Smooth muscle cell (in vitro differentiated cells): ENCODE measurements around the gene WDR37. TPM values are rescaled to one million over a fixed set of nuclear protein-coding genes. Genes with fewer than 3 reads are reported as not detected.

Source experiments
- DNase-seq: peaks from one replicate; lab custom pipeline; 2025; ENCODE audit not compliant: unreplicated experiment; lab: John Stamatoyannopoulos, UW
- H2AFZ ChIP-seq: fragments of 200-600 bp; sonication (generic); 2 replicates; pipeline ENCODE4 v1.6.0; 2016; ENCODE audit warnings: antibody characterized with exemption, low read depth, mild to moderate bottlenecking
- H3F3A ChIP-seq: fragments of 200-600 bp; sonication (generic); 2 replicates; pipeline ENCODE4 v1.6.0; 2017; ENCODE audit warnings: antibody characterized with exemption, low read depth
- H3K27ac ChIP-seq: fragments of 200-600 bp; sonication (generic); 2 replicates; pipeline ENCODE4 v1.5.1; 2016; ENCODE audit warnings: low read depth, mild to moderate bottlenecking
- H3K27me3 ChIP-seq: fragments of 200-600 bp; sonication (generic); 2 replicates; pipeline ENCODE4 v1.6.1; 2016; ENCODE audit warnings: low read depth, mild to moderate bottlenecking
- H3K36me3 ChIP-seq: fragments of 200-600 bp; sonication (generic); 2 replicates; pipeline ENCODE4 v1.5.1; 2016; ENCODE audit warnings: low read depth
- H3K4me1 ChIP-seq: fragments of 200-600 bp; sonication (generic); 2 replicates; pipeline ENCODE4 v1.5.1; 2016; ENCODE audit warnings: low read depth
- H3K4me2 ChIP-seq: fragments of 200-600 bp; sonication (generic); 2 replicates; pipeline ENCODE4 v1.6.0; 2016; ENCODE audit warnings: mild to moderate bottlenecking
- H3K4me3 ChIP-seq: fragments of 200-600 bp; sonication (generic); 2 replicates; pipeline ENCODE4 v1.5.1; 2016; ENCODE audit warnings: mild to moderate bottlenecking
- H3K79me2 ChIP-seq: fragments of 200-600 bp; sonication (generic); 2 replicates; pipeline ENCODE4 v1.6.0; 2016; ENCODE audit warnings: low read depth, mild to moderate bottlenecking
- H3K9ac ChIP-seq: fragments of 200-600 bp; sonication (generic); 2 replicates; pipeline ENCODE4 v1.6.0; 2016; ENCODE audit warnings: low read depth
- H3K9me3 ChIP-seq: fragments of 200-600 bp; sonication (generic); replicated peaks from 2 replicates; pipeline ENCODE4 v1.5.1; 2016; ENCODE audit warnings: low read depth
- H4K20me1 ChIP-seq: fragments of 200-600 bp; sonication (generic); 2 replicates; pipeline ENCODE4 v1.6.0; 2016; ENCODE audit warnings: low read depth
- CTCF ChIP-seq: fragments of 200-600 bp; sonication (generic); IDR thresholded peaks from 2 replicates; pipeline ENCODE4 v1.5.1; 2017; ENCODE audit warnings: borderline replicate concordance, mild to moderate bottlenecking, antibody characterized with exemption; ENCODE audit not compliant: insufficient read depth, poor library complexity, severe bottlenecking
- WGBS: methylation state at CpG from one replicate; pipeline ENCODE4 v1.1.7; 2016; ENCODE audit warnings: low lambda C conversion rate; 5-methylcytosine and 5-hydroxymethylcytosine counted together
- polyA plus RNA-seq: library from polyadenylated mRNA; unstranded; fragments of >200 nt; fragmentation: Nextera tagmentation; extraction: Ambion mirVana; gene quantifications from 2 replicates; pipeline ENCODE4 v1.2.1, GENCODE V29; 2016
- total RNA-seq: library from RNA; depleted of rRNA; stranded (reverse); fragments of >200 nt; gene quantifications from 2 replicates; pipeline ENCODE4 v1.2.3, GENCODE V29; 2014

The WDR37 gene
- total and polyA plus RNA-seq, 2 experiments from 2014 or later = 10.5 to 10.7 TPM

GRCh38 chr10:1068380-1069361, 12.5 kb downstream of the WDR37 start:
- Histone ChIP-seq H3K27me3 (no peaks in the 10 kb centered on the region), H4K20me1 (peaks cover 85% of the 10 kb centered on the region), H3K4me2 (no peak overlapping the region), H3K9me3 (no peaks in the 10 kb centered on the region), H3K27ac (no peak overlapping the region), H3K4me3 (no peak overlapping the region), H3K9ac (no peak overlapping the region), H3K4me1 (no peaks in the 10 kb centered on the region), H2AFZ (no peak overlapping the region), H3K79me2 (peaks cover 14% of the 10 kb centered on the region), H3K36me3 (no peaks in the 10 kb centered on the region), H3F3A (no peaks in the 10 kb centered on the region)
- TF ChIP-seq CTCF = no peak
- no peak for DNase-seq
- WGBS = 91% methylated on average over 9 of the region's 10 CpGs

- no peak for DNase-seq
- H3K4me2 ChIP-seq = no peak overlapping the region
- TF ChIP-seq CTCF = no peak
- H4K20me1 ChIP-seq = peaks cover 78% of the 10 kb centered on the region
- no peaks in the 10 kb centered on the region for H3K9me3 ChIP-seq
- no peaks in the 10 kb centered on the region for H3K27me3 ChIP-seq
- H3F3A ChIP-seq = no peaks in the 10 kb centered on the region
- H3K4me3 ChIP-seq = no peak overlapping the region
- peaks cover 18% of the 10 kb centered on the region for H3K79me2 ChIP-seq
- no peaks in the 10 kb centered on the region for H3K36me3 ChIP-seq
- H3K9ac ChIP-seq = no peak overlapping the region
- WGBS = 76% methylated on average over 7 of the region's 7 CpGs
- H3K4me1 ChIP-seq = no peaks in the 10 kb centered on the region
- H3K27ac ChIP-seq = no peak overlapping the region
- H2AFZ ChIP-seq = no peak overlapping the region
These were observed 14.7 kb downstream of the WDR37 start for GRCh38 chr10:1070919-1071318.

GRCh38 chr10:1074052-1074747, 18.0 kb downstream of the WDR37 start:
- Histone ChIP-seq H3F3A (no peaks in the 10 kb centered on the region), H4K20me1 (peaks cover 62% of the 10 kb centered on the region), H3K79me2 (peaks cover 10% of the 10 kb centered on the region), H3K27ac (no peak overlapping the region), H3K9me3 (no peaks in the 10 kb centered on the region), H3K36me3 (no peaks in the 10 kb centered on the region), H3K4me3 (no peak overlapping the region), H3K9ac (no peak overlapping the region), H3K27me3 (no peaks in the 10 kb centered on the region), H3K4me1 (no peaks in the 10 kb centered on the region), H2AFZ (no peak overlapping the region), H3K4me2 (no peak overlapping the region)
- 96% methylated on average over 24 of the region's 24 CpGs for WGBS
- no peak for TF ChIP-seq CTCF
- no peak for DNase-seq
